H1 (cell line): ENCODE results near the gene MAD2L2. TPM values are rescaled to one million over a fixed set of nuclear protein-coding genes. Genes with fewer than 3 reads are reported as not detected.

Experiments
- BRCA1 ChIP-seq: IDR thresholded peaks from 2 replicates; pipeline ENCODE4 v1.6.1; 2012; ENCODE audit warnings: low read depth, low read length, improper control_type of control experiment
- CHD7 ChIP-seq: fragments of 300-600 bp; sonication (generic); IDR thresholded peaks from 2 replicates; pipeline ENCODE4 v1.7.1; 2012; ENCODE audit warnings: low read length, moderate library complexity, mild to moderate bottlenecking, inconsistent platforms; ENCODE audit not compliant: insufficient replicate concordance
- E2F6 ChIP-seq: IDR thresholded peaks from 2 replicates; pipeline ENCODE4 v1.6.1; 2012; ENCODE audit warnings: inconsistent platforms
- PHF8 ChIP-seq: fragments of 200-600 bp; sonication (generic); conservative IDR thresholded peaks from 2 replicates; pipeline ENCODE4 v1.7.1; 2012; ENCODE audit warnings: low read depth, mild to moderate bottlenecking, inconsistent platforms, low read length, moderate library complexity
- RBBP5 ChIP-seq: IDR thresholded peaks from 2 replicates; pipeline ENCODE4 v1.7.1; 2012; ENCODE audit warnings: low read depth, mild to moderate bottlenecking, inconsistent platforms, low read length, moderate library complexity, borderline replicate concordance
- RNF2 ChIP-seq: fragments of 200-900, 300-1000 bp; sonication (generic); IDR thresholded peaks from 2 replicates; pipeline ENCODE4 v1.7.1; 2016; ENCODE audit warnings: borderline replicate concordance, low read depth, mild to moderate bottlenecking, antibody characterized with exemption, low read length; ENCODE audit not compliant: poor library complexity, severe bottlenecking; ENCODE audit errors: missing control alignments
- RXRA ChIP-seq: IDR thresholded peaks from 2 replicates; pipeline ENCODE4 v1.6.1; 2011; ENCODE audit warnings: low read depth, mild to moderate bottlenecking, low read length, moderate library complexity; ENCODE audit not compliant: insufficient read depth
- SIRT6 ChIP-seq: IDR thresholded peaks from one replicate; pipeline ENCODE4 v1.7.1; 2012; ENCODE audit warnings: low read length, inconsistent platforms
- SRF ChIP-seq: IDR thresholded peaks from 2 replicates; pipeline ENCODE4 v1.6.1; 2011; ENCODE audit warnings: mild to moderate bottlenecking, low read depth, low read length, moderate library complexity
- polyA plus RNA-seq, 7 experiments: library from polyadenylated mRNA; depleted of rRNA in 3 of 7; stranded (reverse) in 5 of 7; unstranded in 2 of 7; fragments of >200 nt in 5 of 7; fragments of 200-250 nt in 2 of 7; gene quantifications; 1 replicate in 5 of 7; 2 replicates in 1 of 7; 4 replicates in 1 of 7; pipeline versions ENCODE4 v1.2.1 to v1.2.3, GENCODE V29; 2011 to 2013; ENCODE audit warnings: missing spikeins in 2 of 7, mixed read lengths in 2 of 7
- total RNA-seq: library from RNA; stranded (reverse); fragmentation: NEBNext Ultra II Directional; extraction: Animal tissue kit (Norgen Biotek cat#: 25700); gene quantifications from 2 replicates; pipeline ENCODE4 v1.2.1, GENCODE V29; 2021

The MAD2L2 gene
- total and polyA plus RNA-seq, 2 of the 8 experiments (the other 6 are each of a cell fraction or from before 2014, with no cell fraction given), result 310 to 469 TPM

GRCh38 chr1:11691928-11692711, 11.2 kb upstream of the MAD2L2 start (continued):
- TF ChIP-seq RNF2 (no peak), PHF8 (0 out of 2 replicates have a peak, but pooled peaks have one; percentile 14), RXRA (no peak), SIRT6 (no peak), RBBP5 (0 out of 2 replicates have a peak, but pooled peaks have one; percentile 45), CHD7 (no peak), SRF (no peak), BRCA1 (no peak), E2F6 (peak; percentile 68)
